T-helper 2 cell treated with Interferon-gamma antibody and Interleukin-4, amounts not matched to agents 100 ng/mL and 5 ng/mL, for 36 hours (primary cell): Measurements from ENCODE around the gene ADCY4. TPM values are rescaled to one million over a fixed set of nuclear protein-coding genes. Genes with fewer than 3 reads are reported as not detected.
"Not testable (repeated sequence)": the region's sequence is repeated elsewhere in the genome, so short reads cannot be mapped to it uniquely, and the experiment has no call there.

ENCODE experiments used
- intact Hi-C: fragments of 100-400 bp; cut with micrococcal nuclease; formaldehyde crosslinking; loops from one replicate; pipeline ENCODE4 v1.15.1; 2023
- total RNA-seq: library from RNA; stranded (reverse); gene quantifications from 2 replicates; pipeline ENCODE4 v1.2.3, GENCODE V29; 2022

ADCY4 gene
- total RNA-seq, result 3.5 and 5.8 TPM in 2 replicates

GRCh38 chr14:24334431-24335291 is at the start of gene ADCY4:
TSS of gene ADCY4 (minus strand) at chr14:24335071. CDS start at chr14:24334652, 419 bp downstream.
- intact Hi-C loops, result loop anchor here (5.0 to 10.0 kb wide), 4 partner anchors 33 to 343 kb away; partner anchors contain the start of genes DHRS1, NFATC4 and NOP9

- intact Hi-C loops, result no loop called here
These were observed 49.3 kb upstream of the ADCY4 start for GRCh38 chr14:24384169-24384568.

GRCh38 chr14:24382064-24382371 is 47.1 kb upstream of the ADCY4 start:
- intact Hi-C loops, result no loop called here

DNA sequence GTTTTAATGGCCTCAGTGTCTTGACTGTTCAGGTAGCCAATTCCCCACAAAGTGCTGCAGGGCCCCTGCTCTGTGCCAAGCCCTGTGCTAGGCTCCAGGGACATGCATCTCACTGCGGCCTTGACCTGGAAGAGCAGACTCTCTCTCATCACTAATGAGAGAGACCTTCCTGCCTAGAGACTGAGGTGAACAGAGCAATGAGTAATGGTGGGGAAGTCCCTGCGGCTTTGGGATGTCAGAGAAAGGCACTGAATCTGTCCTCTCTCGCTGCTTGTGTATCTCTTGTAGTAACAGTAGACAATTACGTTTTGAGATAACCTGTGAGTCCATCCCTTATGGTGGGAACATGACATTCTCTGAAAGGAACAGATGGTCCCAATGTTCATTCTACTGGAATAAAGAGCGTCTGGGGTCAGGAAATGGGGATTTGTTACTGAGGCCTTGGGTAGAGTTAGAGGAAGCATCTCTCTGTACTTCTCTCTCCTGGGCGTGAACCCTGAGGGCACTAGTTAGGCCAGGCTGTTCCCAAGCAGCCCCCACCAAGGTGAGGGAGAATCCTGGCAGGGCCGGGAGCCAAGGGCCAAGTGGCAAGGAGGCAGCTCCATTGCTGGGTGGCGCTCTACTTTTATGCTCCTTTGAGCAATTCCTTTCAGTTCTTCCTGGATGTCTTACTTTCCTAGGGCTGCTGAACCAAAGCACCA is 46.6 kb upstream of the ADCY4 start:
- intact Hi-C loops, result no loop called here

GRCh38 chr14:24379907-24380730 is 45.2 kb upstream of the ADCY4 start:
- intact Hi-C loops, result no loop called here

GRCh38 chr14:24378981-24379906 is 44.4 kb upstream of the ADCY4 start:
- intact Hi-C loops, result no loop called here

DNA sequence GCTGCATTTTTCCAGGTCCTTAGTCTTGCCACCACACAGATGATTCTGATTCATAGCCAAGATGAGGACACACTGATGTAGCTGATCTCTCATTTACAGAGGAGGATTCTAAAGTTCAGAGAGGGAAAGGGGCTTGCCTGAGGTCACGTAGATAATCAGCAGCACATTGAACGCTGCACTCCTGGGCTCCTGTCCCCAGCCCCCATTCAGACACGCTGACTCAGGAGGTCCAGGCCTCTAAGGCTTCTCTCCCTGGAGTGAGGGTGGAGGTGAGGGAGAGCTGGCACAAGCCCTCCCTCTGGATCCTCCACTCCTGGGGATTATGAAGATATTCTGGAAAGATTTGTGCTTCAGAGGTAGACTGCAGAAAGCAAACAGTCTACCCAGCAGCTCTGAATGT is 43.5 kb upstream of the ADCY4 start:
- intact Hi-C loops, result no loop called here

DNA sequence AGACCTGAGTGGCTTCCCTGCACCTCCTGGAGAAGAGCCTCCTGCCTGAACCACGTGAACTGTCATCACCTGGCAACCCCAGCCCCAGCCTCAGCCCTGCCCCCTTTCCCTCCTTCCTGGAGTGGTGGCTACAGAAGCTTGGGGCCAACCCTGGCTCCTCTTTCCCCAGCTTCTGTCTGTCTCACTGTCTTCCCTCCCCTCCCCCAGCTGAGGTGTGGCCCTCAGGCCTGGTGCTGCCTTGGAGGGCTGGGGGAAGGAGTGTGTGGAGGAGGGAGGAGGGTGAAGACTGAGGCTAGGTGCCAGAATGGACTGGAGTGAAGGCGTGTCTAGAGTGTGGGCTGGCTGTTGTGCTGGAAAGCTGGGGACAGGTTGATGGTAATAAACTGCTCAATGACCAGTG is 42.8 kb upstream of the ADCY4 start:
- intact Hi-C loops, result no loop called here

DNA sequence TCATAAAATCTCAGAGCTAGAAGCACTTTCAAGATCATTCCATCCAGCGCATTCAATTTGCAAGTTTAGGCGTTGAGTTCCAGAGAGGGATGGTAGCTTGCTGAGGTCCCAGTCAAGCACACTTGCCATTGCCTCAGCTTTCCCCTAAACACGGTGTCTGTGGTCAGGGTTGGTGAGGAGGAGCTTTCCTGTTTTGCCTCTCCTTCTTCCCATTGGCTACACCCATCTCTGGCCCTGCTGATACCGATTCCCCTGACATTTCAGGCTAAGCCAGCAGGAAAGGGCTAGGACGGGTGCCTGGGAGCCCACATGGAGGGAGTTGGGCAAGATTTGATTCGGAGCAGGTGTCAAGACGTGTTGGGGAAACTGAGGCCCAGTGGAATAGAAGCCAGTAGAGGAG is 42.3 kb upstream of the ADCY4 start:
- intact Hi-C loops, result no loop called here

DNA sequence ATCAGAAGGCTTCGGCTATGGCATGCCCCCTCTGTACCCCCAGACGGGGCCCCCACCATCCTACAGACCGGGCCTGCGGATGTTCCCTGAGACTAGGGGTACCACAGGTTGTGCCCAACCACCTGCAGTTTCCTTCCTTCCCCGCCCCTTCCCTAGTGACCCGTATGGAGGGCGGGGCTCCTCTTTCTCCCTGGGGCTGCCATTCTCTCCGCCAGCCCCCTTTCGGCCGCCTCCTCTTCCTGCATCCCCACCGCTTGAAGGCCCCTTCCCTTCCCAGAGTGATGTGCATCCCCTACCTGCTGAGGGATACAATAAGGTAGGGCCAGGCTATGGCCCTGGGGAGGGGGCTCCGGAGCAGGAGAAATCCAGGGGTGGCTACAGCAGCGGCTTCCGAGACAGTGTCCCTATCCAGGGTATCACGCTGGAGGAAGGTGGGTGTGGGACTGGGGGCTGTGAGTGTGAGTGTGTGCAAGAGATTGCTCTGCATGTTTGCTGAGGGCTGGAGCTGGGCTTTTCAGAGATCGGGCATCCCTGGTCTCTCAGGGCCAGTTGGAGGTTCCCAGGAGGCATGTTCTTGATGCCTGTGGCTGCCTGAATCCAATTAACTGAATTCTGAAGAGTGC is 41.7 kb upstream of the ADCY4 start:
- intact Hi-C loops, result no loop called here

DNA sequence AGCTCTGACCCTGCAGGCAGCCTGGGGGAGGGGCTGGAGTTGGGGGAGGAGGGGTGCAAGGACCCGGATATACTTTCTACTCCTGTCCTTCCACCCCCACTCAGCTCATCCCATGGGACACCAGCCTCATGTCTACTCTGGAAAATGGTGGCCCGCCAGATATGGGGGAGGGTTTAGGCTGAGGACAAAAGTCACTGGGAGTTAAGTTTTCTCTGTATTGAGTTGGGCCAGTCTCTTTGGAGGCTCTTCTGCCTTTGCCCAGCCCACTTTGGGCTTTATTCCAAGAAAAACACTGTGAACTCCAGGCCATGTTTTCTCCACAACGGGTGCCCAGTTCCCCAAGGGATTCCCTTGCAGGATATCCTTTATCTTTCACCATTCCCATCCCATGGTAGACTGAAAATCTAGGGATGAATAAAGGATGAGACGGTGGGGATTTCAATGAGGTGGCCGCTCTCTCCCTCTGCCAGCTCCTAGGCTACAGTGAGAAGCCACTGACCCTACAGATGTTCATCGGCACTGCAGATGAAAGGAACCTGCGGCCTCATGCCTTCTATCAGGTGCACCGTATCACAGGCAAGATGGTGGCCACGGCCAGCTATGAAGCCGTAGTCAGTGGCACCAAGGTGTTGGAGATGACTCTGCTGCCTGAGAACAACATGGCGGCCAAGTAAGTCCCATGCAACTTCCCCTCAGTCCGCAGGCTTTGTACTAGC is 38.0 kb upstream of the ADCY4 start:
- intact Hi-C loops, result no loop called here

DNA sequence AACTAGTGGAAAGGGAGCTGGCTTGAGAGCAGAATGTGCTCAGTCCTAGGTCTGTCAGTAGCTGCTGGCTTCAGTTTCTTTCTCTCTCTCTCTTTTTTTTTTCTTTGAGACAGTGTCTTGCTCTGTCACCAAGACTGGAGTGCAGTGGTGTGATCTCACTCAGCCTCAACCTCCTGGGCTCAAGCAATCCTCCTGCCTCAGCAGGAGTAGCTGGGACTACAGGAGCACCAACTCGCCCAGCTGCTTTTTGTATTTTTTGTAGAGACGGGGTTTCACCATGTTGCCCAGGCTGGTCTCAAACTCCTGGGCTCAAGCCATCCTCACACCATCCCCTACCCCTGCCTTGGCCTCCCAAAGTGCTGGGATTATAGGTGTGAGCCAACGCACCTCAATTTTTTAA is 36.7 kb upstream of the ADCY4 start:
- intact Hi-C loops, result not testable (repeated sequence)

DNA sequence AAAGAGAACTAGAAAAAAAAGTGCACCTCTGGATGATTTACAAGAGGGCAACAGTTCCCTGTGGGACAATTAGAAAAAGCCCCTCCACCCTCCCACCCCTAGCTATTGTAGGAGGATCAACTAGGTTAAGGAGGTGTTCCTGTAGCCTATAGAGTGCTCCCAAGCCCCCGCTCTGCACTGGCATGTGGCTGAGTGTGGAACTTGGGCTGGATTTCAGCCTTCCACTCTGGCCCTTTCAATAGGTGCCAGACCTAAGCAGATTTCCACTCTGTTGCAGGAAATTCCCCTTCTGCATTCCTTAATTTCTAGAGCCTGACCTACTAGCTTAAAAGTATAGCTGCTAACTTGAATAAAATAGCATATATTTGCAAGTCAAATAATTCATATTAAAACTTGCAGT is 35.9 kb upstream of the ADCY4 start:
- intact Hi-C loops, result no loop called here

- intact Hi-C loops, result loop anchor here (5.0 kb wide), 1 partner anchor 38 kb away; no protein-coding TSS in a partner anchor
These were observed 35.2 kb upstream of the ADCY4 start for GRCh38 chr14:24369907-24370687.

GRCh38 chr14:24369463-24369862 is 34.6 kb upstream of the ADCY4 start:
- intact Hi-C loops, result loop anchor here (5.0 kb wide), 1 partner anchor 37 kb away; no protein-coding TSS in a partner anchor

GRCh38 chr14:24368562-24369252 is 33.8 kb upstream of the ADCY4 start:
- intact Hi-C loops, result loop anchor here (5.0 kb wide), 1 partner anchor 36 kb away; no protein-coding TSS in a partner anchor

DNA sequence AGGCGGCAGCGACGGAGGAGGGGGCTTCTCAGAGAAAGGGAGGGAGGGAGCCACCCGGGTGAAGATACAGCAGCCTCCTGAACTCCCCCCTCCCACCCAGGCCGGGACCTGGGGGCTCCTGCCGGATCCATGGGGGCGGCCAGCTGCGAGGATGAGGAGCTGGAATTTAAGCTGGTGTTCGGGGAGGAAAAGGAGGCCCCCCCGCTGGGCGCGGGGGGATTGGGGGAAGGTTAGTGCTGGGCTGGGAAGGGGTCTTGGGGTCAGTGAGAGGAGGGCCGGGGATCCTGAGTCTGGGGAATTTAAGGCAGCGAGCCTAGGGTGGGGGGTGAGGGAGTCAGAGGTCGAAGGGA is 33.3 kb upstream of the ADCY4 start:
- intact Hi-C loops, result loop anchor here (5.0 kb wide), 1 partner anchor 36 kb away; no protein-coding TSS in a partner anchor
